Neural progenitor cell (in vitro differentiated cells): Measurements from ENCODE around the gene CHSY3.

Source experiments
- CTCF ChIP-seq: fragments of 200-600 bp; sonication (generic); IDR thresholded peaks from 2 replicates; pipeline ENCODE4 v1.5.1; 2017; ENCODE audit warnings: antibody characterized with exemption, mild to moderate bottlenecking
- EZH2 ChIP-seq: fragments of 200-600 bp; sonication (generic); IDR thresholded peaks from 2 replicates; pipeline ENCODE4 v1.6.1; 2017; ENCODE audit warnings: antibody characterized with exemption, mild to moderate bottlenecking, moderate library complexity
- EZH2phosphoT487 ChIP-seq: fragments of 200-600 bp; sonication (generic); IDR thresholded peaks from 2 replicates; pipeline ENCODE4 v1.6.1; 2017; ENCODE audit warnings: antibody characterized with exemption

- no peak for TF ChIP-seq EZH2
- TF ChIP-seq EZH2phosphoT487, result no peak
- TF ChIP-seq CTCF, result no peak
Observed at GRCh38 chr5:130017173-130017572, 112.9 kb downstream of the CHSY3 start.
